Measurements from ENCODE around the gene BUD31. TPM values are rescaled to one million over a fixed set of nuclear protein-coding genes. Genes with fewer than 3 reads are reported as not detected.

Gene BUD31
- total RNA-seq, 4 donors from 2014 or later = 61.8 to 82.0 (median 66.2) TPM

GRCh38 chr7:99455874-99456273 is 47.1 kb downstream of the BUD31 start:
- no peak for DNase-seq (ENCODE audit: extremely low spot score)
- WGBS = 79% methylated on average over 9 of the region's 9 CpGs
- H3K9me3 ChIP-seq = no peaks in the 10 kb centered on the region
- no peak for TF ChIP-seq POLR2AphosphoS5 (IDR thresholded peaks at IDR 0.05)
- TF ChIP-seq CTCF (IDR thresholded peaks at IDR 0.05) = no peak
- TF ChIP-seq POLR2A (IDR thresholded peaks at IDR 0.05; ENCODE audit: low read depth) = no peak
- TF ChIP-seq EP300 (IDR thresholded peaks at IDR 0.05) = no peak
- no peak overlapping the region for H3K4me3 ChIP-seq
- H3K27me3 ChIP-seq = no peaks in the 10 kb centered on the region
- H3K36me3 ChIP-seq = peaks cover 56 to 98% (median 97%) of the 10 kb centered on the region in 4 donors
- H3K27ac ChIP-seq (replicated peaks in 1 of 4) = no peak overlapping the region
- H3K4me1 ChIP-seq = peaks cover 13 to 23% (median 19%) of the 10 kb centered on the region in 4 donors
- intact Hi-C loops (cut with DNase I) = no loop called here

GRCh38 chr7:99456288-99456687 is 47.5 kb downstream of the BUD31 start:
- Histone ChIP-seq H3K4me1 (peaks cover 17 to 27% (median 23%) of the 10 kb centered on the region in 4 donors), H3K9me3 (no peaks in the 10 kb centered on the region), H3K36me3 (peaks cover 53 to 97% (median 93%) of the 10 kb centered on the region in 4 donors), H3K27ac (replicated peaks in 1 of 4) (no peak overlapping the region), H3K4me3 (no peak overlapping the region), H3K27me3 (no peaks in the 10 kb centered on the region)
- TF ChIP-seq POLR2A (IDR thresholded peaks at IDR 0.05; ENCODE audit: low read depth) (no peak), POLR2AphosphoS5 (IDR thresholded peaks at IDR 0.05) (no peak), CTCF (IDR thresholded peaks at IDR 0.05) (no peak), EP300 (IDR thresholded peaks at IDR 0.05) (no peak)
- 61% methylated on average over 13 of the region's 13 CpGs for WGBS
- DNase-seq (ENCODE audit: extremely low spot score) = no peak
- intact Hi-C loops (cut with DNase I) = no loop called here

GRCh38 chr7:99457050-99457649 is 48.4 kb downstream of the BUD31 start:
- intact Hi-C loops (cut with DNase I) = no loop called here
- Histone ChIP-seq H3K27me3 (no peaks in the 10 kb centered on the region), H3K4me1 (peaks cover 21 to 32% (median 26%) of the 10 kb centered on the region in 4 donors), H3K9me3 (no peaks in the 10 kb centered on the region), H3K36me3 (peaks cover 50 to 92% (median 84%) of the 10 kb centered on the region in 4 donors), H3K27ac (replicated peaks in 1 of 4) (no peak overlapping the region), H3K4me3 (no peak overlapping the region)
- WGBS = 75% methylated on average over 6 of the region's 6 CpGs
- DNase-seq (ENCODE audit: extremely low spot score) = no peak
- TF ChIP-seq POLR2A (IDR thresholded peaks at IDR 0.05; ENCODE audit: low read depth) (no peak), CTCF (IDR thresholded peaks at IDR 0.05) (no peak), POLR2AphosphoS5 (IDR thresholded peaks at IDR 0.05) (no peak), EP300 (IDR thresholded peaks at IDR 0.05) (no peak)

- intact Hi-C loops (cut with DNase I) = no loop called here
- no peak for TF ChIP-seq POLR2A (IDR thresholded peaks at IDR 0.05; ENCODE audit: low read depth)
- TF ChIP-seq POLR2AphosphoS5 (IDR thresholded peaks at IDR 0.05) = no peak
- TF ChIP-seq EP300 (IDR thresholded peaks at IDR 0.05) = no peak
- TF ChIP-seq CTCF (IDR thresholded peaks at IDR 0.05) = no peak
- Histone ChIP-seq H3K4me1 (peaks cover 14 to 39% (median 31%) of the 10 kb centered on the region in 4 donors), H3K36me3 (peaks cover 45 to 90% (median 77%) of the 10 kb centered on the region in 4 donors), H3K9me3 (no peaks in the 10 kb centered on the region), H3K27me3 (no peaks in the 10 kb centered on the region), H3K27ac (replicated peaks in 1 of 4) (no peak overlapping the region), H3K4me3 (no peak overlapping the region)
- no peak for DNase-seq (ENCODE audit: extremely low spot score)
- 84% methylated on average over 20 of the region's 26 CpGs for WGBS
Measured at GRCh38 chr7:99457650-99458493, 49.1 kb downstream of the BUD31 start.
